PC-9 (cell line): ENCODE measurements around the gene REEP5.

Experiments used
- CTCF ChIP-seq: fragments of 200-600 bp; sonication (generic); conservative IDR thresholded peaks from 2 replicates; pipeline ENCODE4 v1.6.1; 2017; ENCODE audit warnings: mixed run types, antibody characterized with exemption, mild to moderate bottlenecking, moderate library complexity
- EZH2 ChIP-seq: fragments of 200-600 bp; sonication (generic); IDR thresholded peaks from 2 replicates; pipeline ENCODE4 v1.8.0; 2017; ENCODE audit warnings: antibody characterized with exemption, low read depth

DNA sequence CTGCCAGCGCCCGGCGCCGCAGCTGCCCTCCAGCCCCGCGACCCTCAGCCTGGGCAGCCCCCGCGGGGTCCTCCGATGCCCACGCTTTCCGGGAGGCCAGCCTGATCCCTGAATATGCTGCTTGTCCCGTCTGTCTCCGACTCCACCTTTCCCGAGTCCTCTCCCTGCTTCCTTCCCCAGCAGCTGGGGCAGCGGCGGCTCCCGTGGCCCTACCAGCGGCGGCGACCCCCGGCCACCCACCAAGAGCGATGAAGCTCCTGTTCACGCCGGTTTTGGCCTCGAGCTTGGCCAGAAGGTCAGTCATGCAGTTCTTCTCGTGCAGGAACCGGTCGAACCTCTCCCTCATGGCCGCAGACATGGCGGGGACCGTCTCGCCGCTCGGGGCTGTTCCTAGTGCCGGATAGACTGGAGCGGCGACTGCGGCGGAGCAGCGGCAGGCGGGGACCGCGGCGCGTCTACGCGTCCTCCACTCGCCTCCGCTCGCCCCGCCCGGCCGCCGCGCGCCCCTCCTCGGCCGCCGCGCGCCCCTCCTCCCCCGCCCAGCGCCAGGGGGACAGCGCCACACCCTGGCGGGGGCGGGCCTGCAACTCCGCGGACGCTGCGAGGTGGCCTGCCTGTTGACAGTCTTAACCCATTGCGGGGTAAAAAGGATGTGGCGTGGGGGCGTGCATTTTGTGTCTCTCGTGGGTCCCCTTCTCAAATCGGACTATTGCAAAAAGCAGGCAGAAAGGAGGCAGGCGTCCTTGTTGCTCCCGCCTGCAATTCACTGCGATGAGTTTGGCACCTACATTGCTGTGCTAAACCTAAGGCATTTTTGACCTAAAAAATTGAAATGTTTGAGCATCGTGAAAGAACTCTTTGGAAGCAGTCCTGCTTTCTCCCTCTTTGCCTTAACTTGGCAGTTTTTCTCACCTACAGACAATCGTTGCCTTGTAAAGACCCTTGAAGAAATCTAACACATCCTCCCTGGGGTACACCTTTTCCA lies at the start of gene REEP5:
- TF ChIP-seq CTCF (peak; percentile 57), EZH2 (no peak)
